Endometrial microvascular endothelial cells (primary cell): ENCODE data around the gene CTSZ. TPM values are rescaled to one million over a fixed set of nuclear protein-coding genes. Genes with fewer than 3 reads are reported as not detected.
"Not testable (repeated sequence)": the region's sequence is repeated elsewhere in the genome, so short reads cannot be mapped to it uniquely, and the experiment has no call there.

ENCODE experiments used
- in situ Hi-C: cut with HindIII; loops from 2 replicates; pipeline ENCODE4 v1.10.0; 2017; ENCODE audit warnings: low sequenced_read_pairs, low pct_unique_long_range_greater_than_20kb; ENCODE audit errors: inconsistent ontology term
- total RNA-seq: library from RNA; depleted of rRNA; stranded (reverse); fragments of >200 nt; gene quantifications from one replicate; pipeline ENCODE4 v1.2.3, GENCODE V29; 2015; ENCODE audit errors: inconsistent ontology term

CTSZ gene
- total RNA-seq, 1 donor from 2014 or later = 226 TPM

GRCh38 chr20:58990651-58991445 is 16.2 kb downstream of the CTSZ start:
- in situ Hi-C loops = no loop called here

- in situ Hi-C loops = no loop called here
Measured at GRCh38 chr20:58989196-58989595, 17.9 kb downstream of the CTSZ start.

GRCh38 chr20:58988565-58988882 is 18.5 kb downstream of the CTSZ start:
- in situ Hi-C loops = no loop called here

- in situ Hi-C loops = no loop called here
Measured at GRCh38 chr20:58987790-58988564, 19.1 kb downstream of the CTSZ start.

- in situ Hi-C loops = no loop called here
Measured at GRCh38 chr20:58986968-58987517, 20.0 kb downstream of the CTSZ start.

- in situ Hi-C loops = no loop called here
Measured at GRCh38 chr20:58986286-58986967, 20.6 kb downstream of the CTSZ start.

- in situ Hi-C loops = no loop called here
Measured at GRCh38 chr20:58985656-58986055, 21.4 kb downstream of the CTSZ start.

GRCh38 chr20:58984691-58985090 is 22.4 kb downstream of the CTSZ start:
- in situ Hi-C loops = no loop called here

- in situ Hi-C loops = not testable (repeated sequence)
Measured at GRCh38 chr20:58983115-58983468, 24.0 kb downstream of the CTSZ start.

GRCh38 chr20:58982406-58983114 is 24.5 kb downstream of the CTSZ start:
- in situ Hi-C loops = no loop called here

- in situ Hi-C loops = no loop called here
Measured at GRCh38 chr20:58981628-58982364, 25.3 kb downstream of the CTSZ start.

GRCh38 chr20:58980711-58981627 is 26.1 kb downstream of the CTSZ start, which contains the start of gene NELFCD:
TSS of gene NELFCD (plus strand) at chr20:58981256. CDS start at chr20:58981310, 54 bp downstream.
- in situ Hi-C loops = no loop called here

- in situ Hi-C loops = no loop called here
Measured at GRCh38 chr20:58978351-58979190, 28.5 kb downstream of the CTSZ start.

GRCh38 chr20:58976061-58976730 is 30.9 kb downstream of the CTSZ start:
- in situ Hi-C loops = no loop called here

GRCh38 chr20:58975353-58975752 is 31.7 kb downstream of the CTSZ start:
- in situ Hi-C loops = no loop called here

- in situ Hi-C loops = no loop called here
Measured at GRCh38 chr20:58973866-58974265, 33.2 kb downstream of the CTSZ start.
